B cell (primary cell): ENCODE results near the gene CAPN5.

Experiments used
- CTCF ChIP-seq: fragments of 200-600 bp; IDR thresholded peaks from one replicate; pipeline ENCODE4 v1.8.0; 2022; ENCODE audit warnings: antibody characterized with exemption, mild to moderate bottlenecking
- EZH2 ChIP-seq: IDR thresholded peaks from 2 replicates; pipeline ENCODE4 v1.6.1; 2012; ENCODE audit warnings: borderline replicate concordance, low read depth, mild to moderate bottlenecking, moderate library complexity, low read length; ENCODE audit not compliant: insufficient read depth, poor library complexity, severe bottlenecking

DNA sequence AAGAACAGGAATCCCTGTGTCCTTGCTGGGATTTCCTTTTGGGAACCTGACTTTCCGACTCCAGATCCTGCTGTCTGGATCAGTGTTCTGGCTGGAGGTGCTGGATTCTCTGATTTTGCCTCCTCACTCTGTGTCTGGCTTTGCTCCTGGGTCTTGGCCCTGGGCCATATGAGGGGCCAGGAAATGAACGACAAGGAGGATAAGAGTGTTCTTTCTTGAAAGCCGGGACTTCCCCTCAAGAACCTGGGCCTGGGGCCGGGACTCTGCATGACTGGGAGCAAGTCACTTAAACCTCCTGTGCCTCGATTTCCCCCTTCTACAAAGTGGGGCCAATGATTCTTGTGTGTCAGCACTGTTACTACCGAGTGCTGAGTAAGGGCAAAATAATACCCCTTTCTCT lies 58.4 kb downstream of the CAPN5 start:
- TF ChIP-seq CTCF = no peak
- TF ChIP-seq EZH2 = no peak
